SU-DHL-6 (cell line): Measurements from ENCODE around the gene SGPL1.

Source experiments
- CTCF ChIP-seq: fragments of 200-600 bp; sonication (generic); IDR thresholded peaks from one replicate; pipeline ENCODE4 v1.5.1; 2017; ENCODE audit warnings: antibody characterized with exemption, mild to moderate bottlenecking, low read length, moderate library complexity; ENCODE audit not compliant: insufficient read depth, poor library complexity, severe bottlenecking
- EZH2phosphoT487 ChIP-seq: fragments of 200-600 bp; sonication (generic), shearing (Covaris generic); conservative IDR thresholded peaks from 2 replicates; pipeline ENCODE4 v1.6.1; 2018; ENCODE audit warnings: mild to moderate bottlenecking, antibody characterized with exemption, low read length, moderate library complexity, mixed read lengths

GRCh38 chr10:70903262-70903921 is 87.6 kb downstream of the SGPL1 start:
- TF ChIP-seq CTCF (peak; percentile 83), EZH2phosphoT487 (no peak)
